Effector CD4-positive, alpha-beta T cell (primary cell): ENCODE measurements around the gene MYBL2.

Experiments
- DNase-seq: peaks from one replicate; pipeline ENCODE4 v3.0.0-alpha.2; 2020

MYBL2 gene

DNA sequence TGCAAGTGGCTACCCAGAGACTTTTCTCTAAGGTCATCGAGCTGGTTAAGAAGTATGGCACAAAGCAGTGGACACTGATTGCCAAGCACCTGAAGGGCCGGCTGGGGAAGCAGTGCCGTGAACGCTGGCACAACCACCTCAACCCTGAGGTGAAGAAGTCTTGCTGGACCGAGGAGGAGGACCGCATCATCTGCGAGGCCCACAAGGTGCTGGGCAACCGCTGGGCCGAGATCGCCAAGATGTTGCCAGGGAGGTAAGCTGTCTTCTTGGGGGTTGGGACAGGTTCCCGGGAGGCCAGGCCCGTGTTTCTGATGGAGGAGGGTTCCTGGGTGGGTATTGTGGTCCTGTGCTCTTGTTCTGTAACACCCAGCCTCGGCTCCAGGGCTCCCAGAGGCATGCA, 19.9 kb downstream of the MYBL2 start:
- DNase-seq, result no peak

DNA sequence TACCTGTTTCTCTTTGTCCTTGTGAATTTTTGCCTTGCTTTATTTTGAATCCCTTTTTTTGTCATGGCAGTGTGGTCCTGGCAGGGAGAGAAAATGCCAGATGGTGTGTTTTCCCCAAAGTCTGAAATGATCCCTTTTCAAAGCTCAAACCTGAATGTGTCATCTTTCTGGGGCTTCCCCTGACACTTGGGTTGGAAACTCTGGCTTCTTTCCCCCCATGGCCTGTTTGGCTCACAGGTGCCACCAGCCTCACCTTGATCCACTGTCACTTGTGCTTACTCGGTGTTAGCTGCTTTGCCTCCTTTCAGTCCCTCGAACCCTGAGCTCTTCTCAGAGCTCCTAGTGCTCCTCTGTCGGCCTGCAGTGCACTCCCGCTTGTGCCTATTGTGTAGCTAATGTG, 22.3 kb downstream of the MYBL2 start:
- no peak for DNase-seq

DNA sequence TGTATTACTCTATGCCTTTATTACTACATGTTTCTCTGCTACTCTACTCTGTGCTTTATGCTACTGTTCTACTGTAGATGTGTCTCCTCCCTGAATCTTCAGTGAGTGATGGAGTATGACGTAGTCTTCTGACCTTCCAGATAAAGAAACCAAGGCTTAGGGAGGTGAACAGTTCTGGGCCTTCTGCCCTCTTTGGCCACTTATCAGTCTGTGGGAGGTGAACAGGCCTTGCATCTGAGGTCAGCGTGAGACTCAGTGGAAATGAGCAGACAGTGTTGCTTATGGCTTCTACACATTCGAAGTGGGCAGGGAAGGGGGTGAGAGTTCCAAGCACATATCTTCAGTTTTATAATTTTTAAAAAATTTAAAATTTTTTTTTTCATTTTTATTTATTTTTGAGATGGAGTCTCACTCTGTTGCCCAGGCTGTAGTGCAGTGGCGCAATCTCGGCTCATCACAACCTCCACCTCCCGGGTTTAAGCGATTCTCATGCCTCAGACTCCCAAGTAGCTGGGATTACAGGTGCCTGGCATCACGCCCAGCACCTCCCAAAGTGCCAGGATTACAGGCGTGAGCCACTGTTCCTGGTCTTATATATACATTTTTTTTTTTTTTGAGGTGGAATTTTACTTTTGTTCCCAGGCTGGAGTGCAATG, 24.2 kb downstream of the MYBL2 start:
- no peak for DNase-seq

DNA sequence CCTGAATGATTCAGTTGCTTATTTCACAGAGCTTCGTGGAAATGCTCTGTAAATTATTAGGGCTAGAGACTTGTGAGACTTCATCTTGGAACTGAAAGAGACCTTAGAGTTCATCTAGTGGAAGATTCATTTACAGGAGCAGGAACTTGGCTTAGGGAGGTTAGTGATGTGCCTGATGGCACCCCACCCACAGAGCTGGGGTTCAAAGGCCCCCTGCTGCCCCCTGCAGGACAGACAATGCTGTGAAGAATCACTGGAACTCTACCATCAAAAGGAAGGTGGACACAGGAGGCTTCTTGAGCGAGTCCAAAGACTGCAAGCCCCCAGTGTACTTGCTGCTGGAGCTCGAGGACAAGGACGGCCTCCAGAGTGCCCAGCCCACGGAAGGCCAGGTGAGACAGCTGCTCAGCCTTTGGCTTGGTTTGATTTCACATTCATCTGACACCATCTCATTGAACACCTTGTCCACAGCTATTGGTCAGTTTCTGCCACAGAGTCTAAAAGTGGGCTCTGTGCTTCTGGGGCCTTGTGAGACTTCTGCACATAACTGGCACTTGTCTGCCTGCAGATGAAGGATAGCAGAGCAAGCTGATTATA, 25.1 kb downstream of the MYBL2 start:
- DNase-seq, result peak; percentile 29

DNA sequence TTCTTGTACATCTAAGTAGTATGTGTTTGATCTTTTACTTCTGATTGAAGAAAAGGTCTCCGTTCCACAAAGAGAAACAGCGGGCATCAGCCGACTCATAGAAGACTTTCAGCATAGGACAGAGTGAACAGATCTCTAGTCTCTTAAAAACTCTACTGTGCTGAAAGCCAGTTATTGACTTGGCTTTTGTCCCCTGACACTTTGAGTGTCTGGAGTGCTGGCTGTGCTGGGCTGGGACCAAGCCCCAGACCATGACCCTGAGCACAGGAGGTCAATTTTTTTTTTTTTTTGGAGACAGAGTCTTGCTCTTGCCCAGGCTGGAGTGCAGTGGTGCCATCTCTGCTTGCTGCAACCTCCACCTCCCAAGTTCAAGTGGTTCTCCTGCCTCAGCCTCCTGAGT, 27.8 kb downstream of the MYBL2 start:
- DNase-seq, result no peak

DNA sequence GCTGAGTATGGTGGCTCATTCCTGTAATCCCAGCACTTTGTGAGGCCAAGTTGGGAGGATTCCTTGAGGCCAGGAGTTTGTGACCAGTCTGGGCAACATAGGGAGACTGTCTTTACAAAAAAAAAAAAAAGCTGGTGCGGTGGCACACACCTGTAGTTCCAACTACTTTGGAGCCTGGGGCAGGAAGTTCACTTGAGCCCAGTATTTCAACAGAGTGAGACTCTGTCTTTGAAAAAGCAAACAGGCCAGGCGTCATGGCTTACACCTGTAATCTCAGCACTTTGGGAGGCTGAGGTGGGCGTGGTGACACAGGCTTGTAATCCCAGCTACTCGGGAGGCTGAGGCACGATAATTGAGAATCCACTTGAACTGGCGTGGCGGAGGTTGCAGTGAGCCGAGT, 28.7 kb downstream of the MYBL2 start:
- DNase-seq, result no peak

DNA sequence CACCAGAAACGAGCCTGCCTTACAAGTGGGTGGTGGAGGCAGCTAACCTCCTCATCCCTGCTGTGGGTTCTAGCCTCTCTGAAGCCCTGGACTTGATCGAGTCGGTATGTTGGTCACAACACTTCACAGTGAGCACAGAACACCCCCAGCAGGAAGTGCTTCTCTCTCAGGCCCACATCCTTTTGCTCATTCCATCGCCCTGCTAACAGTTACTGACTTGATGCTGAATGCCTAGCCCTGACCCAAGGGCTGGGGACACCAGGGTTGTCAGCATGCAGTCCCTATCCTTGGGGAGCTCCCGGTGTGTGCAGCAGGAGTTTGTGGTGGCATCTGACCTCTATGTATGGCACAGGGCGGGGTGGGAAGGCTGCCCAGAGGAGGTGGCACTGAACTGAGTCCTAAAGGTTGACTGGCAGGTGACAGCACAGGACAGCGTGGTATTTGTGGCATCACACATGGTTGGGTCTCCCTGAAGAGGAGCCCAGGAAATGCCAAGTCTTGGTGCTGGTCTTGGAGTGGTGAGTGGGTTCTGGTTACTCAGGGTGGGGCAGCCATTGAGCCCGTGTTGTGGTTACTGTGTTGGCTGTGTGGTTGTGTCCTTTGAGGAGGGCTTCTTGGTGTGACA, 33.1 kb downstream of the MYBL2 start:
- no peak for DNase-seq

DNA sequence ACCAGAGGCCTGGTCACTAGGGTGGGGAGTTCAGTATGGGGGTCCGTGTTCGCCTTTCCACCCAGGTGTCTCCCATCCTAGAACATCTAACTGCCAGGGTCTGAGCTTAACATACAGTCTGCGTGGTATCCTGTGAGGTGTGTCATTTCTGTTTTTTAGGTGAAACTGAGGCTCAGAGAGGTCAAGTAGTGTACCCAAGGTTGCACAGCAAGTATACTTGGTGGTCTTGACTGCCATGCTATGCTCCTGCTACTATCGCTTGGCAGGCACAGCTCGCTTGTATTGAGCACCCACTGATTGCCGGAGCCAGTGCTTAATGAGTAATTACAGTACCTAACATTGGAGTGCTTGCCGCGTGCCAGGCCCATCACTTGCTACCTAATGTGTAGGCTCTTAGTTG, 33.7 kb downstream of the MYBL2 start:
- DNase-seq, result no peak

DNA sequence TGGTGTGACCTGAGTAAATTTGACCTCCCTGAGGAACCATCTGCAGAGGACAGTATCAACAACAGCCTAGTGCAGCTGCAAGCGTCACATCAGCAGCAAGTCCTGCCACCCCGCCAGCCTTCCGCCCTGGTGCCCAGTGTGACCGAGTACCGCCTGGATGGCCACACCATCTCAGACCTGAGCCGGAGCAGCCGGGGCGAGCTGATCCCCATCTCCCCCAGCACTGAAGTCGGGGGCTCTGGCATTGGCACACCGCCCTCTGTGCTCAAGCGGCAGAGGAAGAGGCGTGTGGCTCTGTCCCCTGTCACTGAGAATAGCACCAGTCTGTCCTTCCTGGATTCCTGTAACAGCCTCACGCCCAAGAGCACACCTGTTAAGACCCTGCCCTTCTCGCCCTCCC, 35.6 kb downstream of the MYBL2 start:
- DNase-seq, result no peak

DNA sequence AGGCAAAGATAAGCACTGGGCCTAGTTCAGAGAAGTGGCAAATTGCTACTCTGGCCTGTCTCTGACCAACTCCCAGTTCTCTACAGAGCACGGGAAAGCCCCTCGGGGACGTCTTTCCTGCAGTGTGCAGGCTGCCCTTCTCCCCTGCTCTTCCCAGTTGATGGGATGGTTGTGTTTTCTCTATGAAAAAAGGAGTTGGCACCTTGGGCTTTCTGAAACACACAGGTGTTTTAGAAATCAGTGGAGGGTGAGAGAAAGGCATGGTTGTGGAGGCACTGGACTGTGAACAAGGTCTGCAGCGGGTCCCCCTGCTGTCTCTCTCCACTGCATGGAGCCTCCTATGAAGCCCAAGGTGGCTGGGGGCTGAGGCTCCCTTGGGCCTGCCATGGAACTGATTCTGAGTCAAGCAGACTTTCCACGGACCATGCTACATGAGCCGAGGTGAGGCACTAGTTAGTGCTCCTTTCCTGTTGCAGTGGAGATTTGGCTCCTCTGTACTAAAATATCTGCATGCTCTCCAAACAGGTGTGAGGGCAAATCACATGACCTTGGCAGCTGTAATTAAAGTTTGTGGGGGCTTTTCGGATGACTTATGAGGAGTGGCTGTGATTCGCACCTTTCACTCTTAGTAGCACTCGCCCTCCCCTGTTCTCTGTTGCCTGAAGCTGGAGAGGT, 43.6 kb downstream of the MYBL2 start:
- no peak for DNase-seq

DNA sequence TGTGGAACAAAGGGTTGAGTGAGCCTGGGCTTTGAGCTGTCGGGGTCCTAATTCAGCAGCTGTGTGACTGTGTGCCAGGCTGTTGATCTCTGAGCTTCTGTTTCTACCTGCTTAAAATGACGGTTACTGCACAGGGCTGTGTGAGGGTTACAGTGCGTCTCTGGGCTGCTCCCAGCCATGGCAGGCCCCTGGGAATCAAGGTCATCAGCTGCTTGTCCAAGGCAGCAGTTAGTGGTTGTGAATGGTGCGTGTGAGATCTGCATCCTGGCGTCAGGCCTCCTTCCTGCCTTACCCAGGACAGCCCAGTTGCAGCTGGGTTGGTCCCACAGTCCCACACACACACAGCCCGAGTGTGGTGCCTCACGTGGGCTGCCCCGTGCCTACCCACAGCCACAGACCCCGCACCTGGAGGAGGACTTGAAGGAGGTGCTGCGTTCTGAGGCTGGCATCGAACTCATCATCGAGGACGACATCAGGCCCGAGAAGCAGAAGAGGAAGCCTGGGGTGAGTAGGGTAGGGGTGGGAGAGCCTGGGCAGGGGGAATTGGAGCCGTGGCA, 44.3 kb downstream of the MYBL2 start:
- DNase-seq, result no peak

DNA sequence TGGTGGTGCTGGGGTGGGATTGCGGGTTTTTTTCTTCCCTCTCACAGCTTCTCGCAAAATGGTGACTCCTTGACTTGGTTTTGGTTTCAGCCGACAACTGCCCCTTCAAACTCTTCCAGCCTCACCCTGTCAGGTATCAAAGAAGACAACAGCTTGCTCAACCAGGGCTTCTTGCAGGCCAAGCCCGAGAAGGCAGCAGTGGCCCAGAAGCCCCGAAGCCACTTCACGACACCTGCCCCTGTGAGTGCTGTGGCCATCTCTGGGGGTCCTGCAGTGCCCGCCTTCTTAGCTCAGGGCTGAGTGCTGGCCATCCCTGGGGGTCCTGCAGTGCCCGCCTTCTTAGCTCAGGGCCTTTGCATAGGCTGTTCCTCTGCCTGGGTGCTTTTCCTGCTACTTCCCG, 48.1 kb downstream of the MYBL2 start:
- no peak for DNase-seq

DNA sequence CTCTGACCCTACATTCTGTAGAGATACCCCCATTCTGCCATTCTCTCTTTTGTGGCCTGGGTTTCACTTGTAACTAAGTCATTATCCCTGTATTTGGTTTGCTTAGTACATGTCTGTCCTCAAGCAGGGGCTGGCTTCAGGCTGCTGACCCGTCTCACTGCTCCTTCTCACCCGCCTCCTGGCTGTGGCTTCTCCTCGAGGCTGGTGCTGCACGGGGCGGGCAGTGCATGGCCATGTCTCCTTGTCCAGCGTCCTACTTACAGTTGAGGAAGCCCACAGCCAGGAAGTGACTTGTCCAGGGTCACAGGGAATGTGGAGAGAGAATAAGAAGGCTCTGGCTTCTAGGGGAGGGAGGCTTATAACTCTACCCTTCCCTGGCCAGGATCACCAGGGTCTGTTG, 48.6 kb downstream of the MYBL2 start:
- no peak for DNase-seq

DNA sequence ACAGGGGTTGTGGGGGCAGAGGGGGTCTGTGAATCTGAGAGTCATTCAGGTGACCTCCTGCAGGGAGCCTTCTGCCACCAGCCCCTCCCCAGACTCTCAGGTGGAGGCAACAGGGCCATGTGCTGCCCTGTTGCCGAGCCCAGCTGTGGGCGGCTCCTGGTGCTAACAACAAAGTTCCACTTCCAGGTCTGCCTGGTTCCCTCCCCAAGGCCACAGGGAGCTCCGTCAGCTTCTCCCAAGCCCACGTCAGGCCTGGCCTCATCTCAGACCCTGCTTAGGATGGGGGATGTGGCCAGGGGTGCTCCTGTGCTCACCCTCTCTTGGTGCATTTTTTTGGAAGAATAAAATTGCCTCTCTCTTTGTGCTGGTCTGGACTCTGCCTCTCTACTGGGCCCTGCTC, 49.2 kb downstream of the MYBL2 start:
- no peak for DNase-seq

DNA sequence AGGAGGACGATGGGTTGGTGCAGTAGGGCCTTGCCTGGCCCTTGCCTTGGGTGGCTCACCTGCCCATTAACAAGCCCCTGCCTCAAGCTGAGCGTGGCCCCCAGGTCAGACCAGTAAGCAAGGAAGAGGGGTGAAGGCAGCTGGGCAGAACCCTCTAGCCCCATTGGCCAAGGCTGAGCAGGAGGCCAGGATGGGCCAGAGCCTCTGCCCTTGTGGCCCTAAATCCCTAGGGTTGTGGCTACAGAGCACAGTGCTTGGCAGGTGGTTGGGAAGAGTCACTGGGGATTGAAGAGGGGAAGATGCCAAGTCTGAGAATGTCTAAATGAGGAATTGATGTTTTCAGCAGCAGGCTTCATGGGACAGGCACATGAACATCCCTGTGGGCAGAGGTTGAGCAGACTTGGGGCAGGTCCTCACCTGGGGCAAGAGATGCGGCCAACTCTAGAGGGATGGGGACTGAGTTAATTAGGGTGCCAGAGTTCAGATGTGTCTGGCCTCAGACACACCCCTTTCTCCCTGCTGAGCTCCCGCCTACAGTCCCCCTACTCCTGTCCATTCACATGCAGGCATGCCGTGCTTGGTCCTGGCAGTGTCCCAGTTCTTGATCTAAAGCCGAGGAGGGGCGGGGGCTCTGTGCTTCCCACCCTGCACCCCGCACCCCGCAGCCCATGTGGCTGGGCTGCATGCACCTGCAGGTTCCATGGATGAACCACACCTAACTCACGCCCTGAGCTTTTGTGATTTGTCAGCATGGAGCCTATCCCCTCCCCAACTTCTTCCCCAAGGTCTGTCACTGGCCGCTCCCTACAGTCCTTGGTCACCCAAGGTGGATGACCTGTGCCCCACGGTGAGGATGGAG, 50.1 kb downstream of the MYBL2 start:
- DNase-seq, result no peak

DNA sequence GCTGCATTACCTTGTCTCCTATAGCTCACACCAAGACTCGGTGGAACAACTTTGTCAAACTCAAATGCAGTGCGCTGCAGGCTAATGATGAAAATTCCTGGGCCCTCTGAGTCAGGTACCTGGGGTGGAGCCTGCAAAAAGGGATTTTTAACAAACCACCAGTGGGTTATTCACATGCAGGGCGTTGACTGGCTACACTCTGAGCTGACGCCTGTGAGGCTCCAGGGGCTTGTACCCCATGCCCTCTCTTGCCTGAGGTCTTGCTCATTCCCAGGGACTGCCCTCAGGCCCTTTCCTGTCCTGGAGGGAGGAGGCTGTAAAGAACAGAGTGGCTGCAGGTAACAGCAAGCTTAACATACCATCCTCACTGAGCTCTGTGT, 50.7 kb downstream of the MYBL2 start:
- DNase-seq, result no peak

DNA sequence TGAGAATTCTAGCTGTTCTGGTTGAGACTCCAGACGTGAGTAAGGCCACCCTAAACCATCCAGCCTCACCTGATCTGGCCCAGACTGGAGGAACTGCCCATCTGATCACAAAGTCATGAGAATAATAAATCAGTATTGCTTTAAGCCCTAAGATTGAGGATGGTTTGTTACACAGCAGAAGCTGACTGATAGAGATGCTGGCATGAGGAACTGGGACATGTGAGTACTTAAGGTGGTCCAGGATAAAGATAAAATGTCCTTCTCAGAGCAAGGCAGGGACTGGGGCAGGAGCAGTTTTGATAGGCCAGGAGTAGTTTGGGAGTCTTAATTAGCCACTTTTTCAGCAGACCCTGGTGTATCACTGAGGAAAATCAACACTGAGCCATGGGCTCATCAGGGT, 53.1 kb downstream of the MYBL2 start:
- no peak for DNase-seq

DNA sequence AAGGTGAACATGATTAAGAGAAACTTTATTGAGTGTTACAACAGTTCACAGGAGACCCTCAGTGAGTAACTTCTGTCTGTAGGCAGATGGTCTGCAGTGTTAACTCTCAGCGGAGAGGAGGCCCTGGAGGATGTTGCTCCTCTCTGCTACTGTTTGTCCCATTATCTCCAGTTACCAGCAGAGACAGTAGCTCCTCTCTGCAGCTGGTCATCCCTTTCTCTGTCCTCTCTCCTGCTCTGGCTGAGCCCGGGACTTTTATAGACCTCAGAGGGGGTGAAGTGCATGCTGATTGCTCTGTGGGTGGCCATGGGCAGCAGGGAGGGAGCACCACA, 54.1 kb downstream of the MYBL2 start:
- no peak for DNase-seq

DNA sequence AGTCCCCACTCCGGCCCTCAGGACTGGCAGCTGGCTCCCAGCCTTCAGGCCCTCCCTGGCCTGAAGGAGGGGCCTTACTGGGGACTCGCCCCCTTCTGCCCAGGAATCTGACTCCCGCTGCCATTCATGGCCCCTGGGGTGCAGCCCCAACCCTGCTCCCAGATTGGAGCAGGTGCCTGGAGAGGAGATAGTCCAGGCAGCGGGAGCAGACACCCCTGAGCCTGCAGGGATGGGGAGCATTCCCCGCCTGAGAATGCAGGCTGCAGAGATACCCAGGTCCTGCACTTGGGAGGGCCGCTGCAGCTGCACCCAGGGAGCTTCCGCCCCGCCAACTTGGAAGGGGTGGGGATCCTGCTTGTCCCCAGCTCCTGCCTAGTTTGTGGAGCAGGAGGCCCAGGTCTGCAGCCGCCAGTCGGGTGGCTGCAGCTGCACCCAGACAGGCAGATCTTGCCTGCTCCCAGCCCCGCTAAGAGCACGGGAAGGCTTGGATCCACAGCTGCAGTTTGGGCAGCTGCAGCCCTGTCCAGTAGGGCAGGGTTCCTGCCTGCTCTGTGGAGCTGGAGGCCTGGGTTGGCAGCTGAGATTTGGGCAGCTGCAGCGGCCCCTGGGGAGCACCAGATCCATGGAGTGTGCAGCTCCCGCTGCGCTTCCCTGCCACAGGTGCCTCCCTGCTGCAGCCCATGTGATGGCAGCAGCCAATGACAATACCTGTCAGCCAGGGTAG, 54.7 kb downstream of the MYBL2 start:
- no peak for DNase-seq

DNA sequence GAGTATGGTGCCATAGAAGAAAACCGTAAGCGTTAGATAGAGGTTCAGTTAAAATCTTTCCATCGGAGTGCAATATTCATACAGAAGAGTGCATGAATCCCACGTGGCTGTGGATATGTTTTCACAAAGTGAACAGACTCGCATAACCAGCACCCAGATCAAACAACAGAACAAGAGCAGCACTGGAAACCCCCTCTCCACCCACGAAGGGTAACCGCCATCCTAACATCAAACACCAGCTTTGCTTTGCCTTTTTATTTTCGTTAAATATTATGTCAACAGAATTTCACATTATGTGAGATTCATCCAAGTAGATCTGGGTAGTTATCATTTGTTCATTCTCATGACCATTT, 55.2 kb downstream of the MYBL2 start:
- DNase-seq, result peak; percentile 53

DNA sequence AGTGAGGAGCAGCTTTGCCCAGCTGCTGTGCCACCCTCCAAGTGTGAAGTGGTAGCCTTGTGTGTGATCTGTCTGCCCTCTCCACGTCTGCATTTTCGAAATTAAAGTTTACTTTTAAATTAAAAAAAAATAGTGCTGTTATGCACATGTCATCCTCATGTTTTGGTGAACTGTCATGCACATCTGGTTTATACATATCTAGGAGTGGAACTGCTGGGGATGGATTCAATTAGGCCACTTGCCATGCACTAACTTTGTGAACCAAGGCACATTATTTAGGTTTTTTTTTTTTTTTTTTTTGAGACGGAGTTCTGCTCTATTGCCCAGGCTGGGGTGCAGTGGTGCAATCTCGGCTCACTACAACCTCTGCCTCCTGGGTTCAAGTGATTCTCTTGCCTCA, 56.3 kb downstream of the MYBL2 start:
- no peak for DNase-seq

DNA sequence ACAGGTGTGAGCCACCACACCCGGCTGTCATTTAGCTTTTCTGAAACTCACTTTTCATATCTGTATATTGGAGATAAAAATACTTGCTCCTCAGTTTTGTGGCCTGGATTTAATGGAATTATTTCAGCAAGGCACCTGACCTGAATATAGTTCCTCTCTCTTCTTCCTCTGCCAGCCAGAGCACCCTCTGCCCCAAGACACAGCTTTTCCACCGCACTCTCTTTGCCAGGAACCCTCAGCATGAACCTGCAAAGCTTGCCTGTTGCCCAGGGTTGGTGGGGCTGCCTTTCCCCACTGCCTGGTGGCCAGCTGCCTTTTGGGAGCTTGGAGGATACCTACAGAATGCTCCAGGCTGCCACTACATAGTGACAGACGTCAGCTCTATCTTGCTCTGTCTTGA, 56.8 kb downstream of the MYBL2 start:
- DNase-seq, result no peak
